DOHH2 (cell line): ENCODE results near the gene GUCY2D.
"Not testable (repeated sequence)": the region's sequence is repeated elsewhere in the genome, so short reads cannot be mapped to it uniquely, and the experiment has no call there.

ENCODE experiments used
- H3F3A ChIP-seq: fragments of 200-600 bp; sonication (generic), shearing (Covaris generic); 2 replicates; pipeline ENCODE4 v1.6.0; 2016; ENCODE audit warnings: antibody characterized with exemption, mild to moderate bottlenecking; ENCODE audit not compliant: control insufficient read depth, insufficient read depth
- H3K27ac ChIP-seq: fragments of 200-600 bp; sonication (generic); 2 replicates; pipeline ENCODE4 v1.5.1; 2014; ENCODE audit warnings: low read depth, mild to moderate bottlenecking, low read length, moderate library complexity
- H3K27me3 ChIP-seq: fragments of 200-600 bp; sonication (generic); 2 replicates; pipeline ENCODE4 v1.6.1; 2014; ENCODE audit warnings: mild to moderate bottlenecking, low read length, mixed read lengths; ENCODE audit not compliant: control insufficient read depth
- H3K36me3 ChIP-seq: fragments of 200-600 bp; sonication (generic); 2 replicates; pipeline ENCODE4 v1.6.1; 2014; ENCODE audit warnings: mild to moderate bottlenecking, low read length, moderate library complexity, mixed read lengths; ENCODE audit not compliant: control insufficient read depth
- H3K4me1 ChIP-seq: fragments of 200-600 bp; sonication (generic); 2 replicates; pipeline ENCODE4 v1.6.1; 2014; ENCODE audit warnings: mild to moderate bottlenecking, low read length, mixed read lengths; ENCODE audit not compliant: control insufficient read depth
- H3K4me2 ChIP-seq: fragments of 200-600 bp; sonication (generic); 2 replicates; pipeline ENCODE4 v1.6.0; 2014; ENCODE audit warnings: mild to moderate bottlenecking, low read length, moderate library complexity
- H3K4me3 ChIP-seq: fragments of 200-600 bp; sonication (generic); 2 replicates; pipeline ENCODE4 v1.5.1; 2014; ENCODE audit warnings: mild to moderate bottlenecking, low read length, mixed read lengths
- H3K79me2 ChIP-seq: fragments of 200-600 bp; sonication (generic); 2 replicates; pipeline ENCODE4 v1.6.1; 2014; ENCODE audit warnings: mild to moderate bottlenecking, low read length, mixed read lengths; ENCODE audit not compliant: control insufficient read depth
- H3K9me2 ChIP-seq: fragments of 200-600 bp; sonication (generic); replicated peaks from 2 replicates; pipeline ENCODE4 v1.6.1; 2014; ENCODE audit warnings: mild to moderate bottlenecking, low read length, mixed read lengths; ENCODE audit not compliant: control insufficient read depth
- H3K9me3 ChIP-seq: fragments of 200-600 bp; sonication (generic); 2 replicates; pipeline ENCODE4 v1.6.1; 2014; ENCODE audit warnings: antibody characterized with exemption, low read length, mixed read lengths; ENCODE audit not compliant: control insufficient read depth, insufficient read depth
- H4K20me1 ChIP-seq: fragments of 200-600 bp; sonication (generic); 2 replicates; pipeline ENCODE4 v1.6.0; 2014; ENCODE audit warnings: low read depth, mild to moderate bottlenecking, antibody characterized with exemption, low read length, moderate library complexity; ENCODE audit not compliant: control insufficient read depth, insufficient read depth
- CTCF ChIP-seq: fragments of 200-600 bp; sonication (generic); IDR thresholded peaks from one replicate; pipeline ENCODE4 v1.5.1; 2014; ENCODE audit warnings: antibody characterized with exemption, mild to moderate bottlenecking, low read depth, low read length; ENCODE audit not compliant: poor library complexity, severe bottlenecking
- EZH2phosphoT487 ChIP-seq: fragments of 200-600 bp; sonication (generic); IDR thresholded peaks from 2 replicates; pipeline ENCODE4 v1.6.1; 2017; ENCODE audit warnings: borderline replicate concordance, mild to moderate bottlenecking, antibody characterized with exemption, low read length, moderate library complexity, mixed read lengths

The GUCY2D gene

GRCh38 chr17:8022360-8023003 lies 20.1 kb downstream of the GUCY2D start:
- no peaks in the 10 kb centered on the region for H3K4me1 ChIP-seq
- no peaks in the 10 kb centered on the region for H3K36me3 ChIP-seq
- H3K4me3 ChIP-seq, result no peak overlapping the region
- TF ChIP-seq CTCF, result no peak
- TF ChIP-seq EZH2phosphoT487, result no peak
- H3K9me2 ChIP-seq, result no peaks in the 10 kb centered on the region
- no peaks in the 10 kb centered on the region for H3K9me3 ChIP-seq
- no peak overlapping the region for H3K4me2 ChIP-seq
- H3K27ac ChIP-seq, result no peak overlapping the region
- H3K79me2 ChIP-seq, result no peaks in the 10 kb centered on the region
- H4K20me1 ChIP-seq, result no peaks in the 10 kb centered on the region
- H3K27me3 ChIP-seq, result peaks cover 27% of the 10 kb centered on the region
- no peaks in the 10 kb centered on the region for H3F3A ChIP-seq

- not testable (repeated sequence) for H3K4me2 ChIP-seq, H3K4me3 ChIP-seq, H3K27ac ChIP-seq, H3K9me3 ChIP-seq, H3K9me2 ChIP-seq, H3F3A ChIP-seq, H3K79me2 ChIP-seq, H3K36me3 ChIP-seq, H3K4me1 ChIP-seq, H4K20me1 ChIP-seq
- H3K27me3 ChIP-seq, result peaks cover 36% of the 10 kb centered on the region
Measured at GRCh38 chr17:8024161-8024560, 21.7 kb downstream of the GUCY2D start.

- H3F3A ChIP-seq, result no peaks in the 10 kb centered on the region
- no peak overlapping the region for H3K4me2 ChIP-seq
- H3K9me3 ChIP-seq, result no peaks in the 10 kb centered on the region
- H3K4me1 ChIP-seq, result no peaks in the 10 kb centered on the region
- no peaks in the 10 kb centered on the region for H4K20me1 ChIP-seq
- H3K27me3 ChIP-seq, result peaks cover 31% of the 10 kb centered on the region
- no peaks in the 10 kb centered on the region for H3K79me2 ChIP-seq
- no peaks in the 10 kb centered on the region for H3K9me2 ChIP-seq
- no peaks in the 10 kb centered on the region for H3K36me3 ChIP-seq
- H3K27ac ChIP-seq, result no peak overlapping the region
- no peak overlapping the region for H3K4me3 ChIP-seq
- no peak for TF ChIP-seq CTCF
- no peak for TF ChIP-seq EZH2phosphoT487
Measured at GRCh38 chr17:8025176-8025911, 22.9 kb downstream of the GUCY2D start.

GRCh38 chr17:8029121-8029520 lies 26.7 kb downstream of the GUCY2D start:
- Histone ChIP-seq H3K36me3 (no peaks in the 10 kb centered on the region), H3K79me2 (no peaks in the 10 kb centered on the region), H3K4me1 (no peaks in the 10 kb centered on the region), H4K20me1 (no peaks in the 10 kb centered on the region), H3K9me3 (no peaks in the 10 kb centered on the region), H3K27ac (no peak overlapping the region), H3K27me3 (peaks cover 33% of the 10 kb centered on the region), H3F3A (no peaks in the 10 kb centered on the region), H3K4me2 (no peak overlapping the region), H3K4me3 (no peak overlapping the region), H3K9me2 (no peaks in the 10 kb centered on the region)
- no peak for TF ChIP-seq CTCF
- no peak for TF ChIP-seq EZH2phosphoT487
